PC-3 (cell line): ENCODE results near the gene PLEKHG4.

Experiments used
- CTCF ChIP-seq: fragments of 300-600 bp; sonication (generic); conservative IDR thresholded peaks from 2 replicates; pipeline ENCODE4 v1.5.1; 2017; ENCODE audit warnings: antibody characterized with exemption, low read depth, mild to moderate bottlenecking, low read length
- EZH2phosphoT487 ChIP-seq: fragments of 300-600 bp; sonication (generic); IDR thresholded peaks from 2 replicates; pipeline ENCODE4 v1.6.1; 2018; ENCODE audit warnings: mild to moderate bottlenecking, antibody characterized with exemption, low read length, borderline replicate concordance

- TF ChIP-seq EZH2phosphoT487: no peak
- TF ChIP-seq CTCF: no peak
Observed at GRCh38 chr16:67241008-67241900, 38.1 kb upstream of the PLEKHG4 start.
